HEK293T (cell line): ENCODE data around the gene SDHAF4.

Experiments used
- ARNT ChIP-seq: fragments of 450-650 bp; IDR thresholded peaks from 2 replicates; pipeline ENCODE4 v1.6.1; 2017; ENCODE audit warnings: mild to moderate bottlenecking
- BHLHE40 ChIP-seq: fragments of 450-650 bp; IDR thresholded peaks from 2 replicates; pipeline ENCODE4 v1.6.1; 2016; ENCODE audit warnings: mild to moderate bottlenecking, moderate library complexity, borderline replicate concordance
- ELF4 ChIP-seq: fragments of 450-650 bp; IDR thresholded peaks from 2 replicates; pipeline ENCODE4 v1.6.1; 2017; ENCODE audit warnings: antibody characterized with exemption
- FOXA1 ChIP-seq: fragments of 450-650 bp; IDR thresholded peaks from 2 replicates; pipeline ENCODE4 v1.6.1; 2016; ENCODE audit warnings: mild to moderate bottlenecking
- FOXM1 ChIP-seq: fragments of 450-650 bp; IDR thresholded peaks from 2 replicates; pipeline ENCODE4 v1.6.1; 2017; ENCODE audit warnings: mild to moderate bottlenecking, borderline replicate concordance
- L3MBTL2 ChIP-seq: fragments of 450-650 bp; conservative IDR thresholded peaks from 2 replicates; pipeline ENCODE4 v1.6.1; 2016; ENCODE audit warnings: mild to moderate bottlenecking
- LEF1 ChIP-seq: fragments of 450-650 bp; IDR thresholded peaks from 2 replicates; pipeline ENCODE4 v1.6.1; 2017; ENCODE audit warnings: mild to moderate bottlenecking, borderline replicate concordance
- NFRKB ChIP-seq: fragments of 450-650 bp; IDR thresholded peaks from 2 replicates; pipeline ENCODE4 v1.6.1; 2016; ENCODE audit warnings: mild to moderate bottlenecking, moderate library complexity
- SP1 ChIP-seq: fragments of 450-650 bp; IDR thresholded peaks from 2 replicates; pipeline ENCODE4 v1.6.1; 2017
- SUZ12 ChIP-seq: fragments of 450-650 bp; IDR thresholded peaks from 2 replicates; pipeline ENCODE4 v1.6.1; 2016; ENCODE audit warnings: mild to moderate bottlenecking
- TARDBP ChIP-seq: fragments of 450-650 bp; IDR thresholded peaks from 2 replicates; pipeline ENCODE4 v1.6.1; 2016
- TF ChIP-seq, protein P1 (sequence below): fragments of 450-650 bp; IDR thresholded peaks from 2 replicates; pipeline ENCODE4 v1.6.1; 2016

DNA sequence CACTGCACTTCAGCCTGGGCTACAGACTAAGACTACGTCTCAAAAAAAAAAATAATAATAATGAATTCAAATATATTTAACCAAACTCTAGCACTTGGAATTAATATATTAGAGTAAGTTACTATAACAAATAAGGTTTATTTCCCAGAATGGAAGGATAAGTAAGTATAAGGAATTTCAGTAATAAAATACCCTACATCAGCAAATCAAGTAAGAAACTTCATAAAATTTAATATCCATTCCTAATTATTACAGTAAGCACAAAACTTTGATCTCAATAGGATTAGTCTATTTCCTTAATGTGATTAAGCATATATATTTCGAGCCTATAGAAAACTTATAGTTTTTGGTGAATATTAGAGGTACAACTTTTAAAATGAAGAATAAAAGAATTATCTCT lies 36.7 kb upstream of the SDHAF4 start:
- TF ChIP-seq FOXA1, result no peak
- TF ChIP-seq BHLHE40, result no peak
- no peak for TF ChIP-seq SP1
- TF ChIP-seq FOXM1, result no peak
- no peak for TF ChIP-seq ELF4
- no peak for TF ChIP-seq LEF1
- no peak for TF ChIP-seq SUZ12
- TF ChIP-seq TARDBP, result no peak
- TF ChIP-seq L3MBTL2, result no peak
- no peak for TF ChIP-seq NFRKB
- TF ChIP-seq, protein P1, sequence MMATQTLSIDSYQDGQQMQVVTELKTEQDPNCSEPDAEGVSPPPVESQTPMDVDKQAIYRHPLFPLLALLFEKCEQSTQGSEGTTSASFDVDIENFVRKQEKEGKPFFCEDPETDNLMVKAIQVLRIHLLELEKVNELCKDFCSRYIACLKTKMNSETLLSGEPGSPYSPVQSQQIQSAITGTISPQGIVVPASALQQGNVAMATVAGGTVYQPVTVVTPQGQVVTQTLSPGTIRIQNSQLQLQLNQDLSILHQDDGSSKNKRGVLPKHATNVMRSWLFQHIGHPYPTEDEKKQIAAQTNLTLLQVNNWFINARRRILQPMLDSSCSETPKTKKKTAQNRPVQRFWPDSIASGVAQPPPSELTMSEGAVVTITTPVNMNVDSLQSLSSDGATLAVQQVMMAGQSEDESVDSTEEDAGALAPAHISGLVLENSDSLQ, result no peak
- TF ChIP-seq ARNT, result no peak
